Neural cell (in vitro differentiated cells): ENCODE measurements around the gene ATP8B1.

Experiments used
- POLR2AphosphoS5 ChIP-seq: IDR thresholded peaks from 2 replicates; pipeline ENCODE4 v1.6.1; 2012
- RAD21 ChIP-seq: fragments of 450-650 bp; conservative IDR thresholded peaks from 2 replicates; pipeline ENCODE4 v1.6.1; 2014; ENCODE audit warnings: antibody characterized with exemption, mild to moderate bottlenecking, moderate library complexity
- TF ChIP-seq, protein P1 (sequence below): fragments of 450-650 bp; IDR thresholded peaks from 2 replicates; pipeline ENCODE4 v1.5.1; 2014; ENCODE audit warnings: antibody characterized with exemption, mild to moderate bottlenecking, moderate library complexity; ENCODE audit not compliant: poor library complexity, severe bottlenecking
- TF ChIP-seq, protein P2 (sequence below): IDR thresholded peaks from 2 replicates; pipeline ENCODE4 v1.6.1; 2012; ENCODE audit warnings: borderline replicate concordance

DNA sequence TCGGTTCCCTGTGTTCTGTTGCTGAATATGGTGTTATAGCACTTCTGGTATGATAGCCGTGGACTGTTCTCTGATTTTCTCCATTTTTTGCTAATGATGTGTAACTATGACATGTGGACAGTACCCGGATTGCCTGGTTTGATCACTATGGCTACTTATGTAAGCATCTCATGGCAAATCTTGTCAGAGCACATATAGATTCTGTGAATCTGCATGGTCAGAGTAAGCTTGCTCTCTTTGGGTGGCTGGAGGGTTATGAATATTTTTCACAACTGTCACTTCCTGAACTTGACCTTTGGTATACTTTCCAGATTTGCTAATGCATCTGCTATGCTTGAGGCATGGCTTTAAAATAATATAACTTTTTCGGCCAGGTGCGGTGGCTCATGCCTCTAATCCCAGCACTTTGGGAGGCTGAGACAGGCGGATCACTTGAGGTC, 36.8 kb upstream of the ATP8B1 start:
- TF ChIP-seq, protein P1, sequence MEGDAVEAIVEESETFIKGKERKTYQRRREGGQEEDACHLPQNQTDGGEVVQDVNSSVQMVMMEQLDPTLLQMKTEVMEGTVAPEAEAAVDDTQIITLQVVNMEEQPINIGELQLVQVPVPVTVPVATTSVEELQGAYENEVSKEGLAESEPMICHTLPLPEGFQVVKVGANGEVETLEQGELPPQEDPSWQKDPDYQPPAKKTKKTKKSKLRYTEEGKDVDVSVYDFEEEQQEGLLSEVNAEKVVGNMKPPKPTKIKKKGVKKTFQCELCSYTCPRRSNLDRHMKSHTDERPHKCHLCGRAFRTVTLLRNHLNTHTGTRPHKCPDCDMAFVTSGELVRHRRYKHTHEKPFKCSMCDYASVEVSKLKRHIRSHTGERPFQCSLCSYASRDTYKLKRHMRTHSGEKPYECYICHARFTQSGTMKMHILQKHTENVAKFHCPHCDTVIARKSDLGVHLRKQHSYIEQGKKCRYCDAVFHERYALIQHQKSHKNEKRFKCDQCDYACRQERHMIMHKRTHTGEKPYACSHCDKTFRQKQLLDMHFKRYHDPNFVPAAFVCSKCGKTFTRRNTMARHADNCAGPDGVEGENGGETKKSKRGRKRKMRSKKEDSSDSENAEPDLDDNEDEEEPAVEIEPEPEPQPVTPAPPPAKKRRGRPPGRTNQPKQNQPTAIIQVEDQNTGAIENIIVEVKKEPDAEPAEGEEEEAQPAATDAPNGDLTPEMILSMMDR, result no peak
- TF ChIP-seq, protein P2, sequence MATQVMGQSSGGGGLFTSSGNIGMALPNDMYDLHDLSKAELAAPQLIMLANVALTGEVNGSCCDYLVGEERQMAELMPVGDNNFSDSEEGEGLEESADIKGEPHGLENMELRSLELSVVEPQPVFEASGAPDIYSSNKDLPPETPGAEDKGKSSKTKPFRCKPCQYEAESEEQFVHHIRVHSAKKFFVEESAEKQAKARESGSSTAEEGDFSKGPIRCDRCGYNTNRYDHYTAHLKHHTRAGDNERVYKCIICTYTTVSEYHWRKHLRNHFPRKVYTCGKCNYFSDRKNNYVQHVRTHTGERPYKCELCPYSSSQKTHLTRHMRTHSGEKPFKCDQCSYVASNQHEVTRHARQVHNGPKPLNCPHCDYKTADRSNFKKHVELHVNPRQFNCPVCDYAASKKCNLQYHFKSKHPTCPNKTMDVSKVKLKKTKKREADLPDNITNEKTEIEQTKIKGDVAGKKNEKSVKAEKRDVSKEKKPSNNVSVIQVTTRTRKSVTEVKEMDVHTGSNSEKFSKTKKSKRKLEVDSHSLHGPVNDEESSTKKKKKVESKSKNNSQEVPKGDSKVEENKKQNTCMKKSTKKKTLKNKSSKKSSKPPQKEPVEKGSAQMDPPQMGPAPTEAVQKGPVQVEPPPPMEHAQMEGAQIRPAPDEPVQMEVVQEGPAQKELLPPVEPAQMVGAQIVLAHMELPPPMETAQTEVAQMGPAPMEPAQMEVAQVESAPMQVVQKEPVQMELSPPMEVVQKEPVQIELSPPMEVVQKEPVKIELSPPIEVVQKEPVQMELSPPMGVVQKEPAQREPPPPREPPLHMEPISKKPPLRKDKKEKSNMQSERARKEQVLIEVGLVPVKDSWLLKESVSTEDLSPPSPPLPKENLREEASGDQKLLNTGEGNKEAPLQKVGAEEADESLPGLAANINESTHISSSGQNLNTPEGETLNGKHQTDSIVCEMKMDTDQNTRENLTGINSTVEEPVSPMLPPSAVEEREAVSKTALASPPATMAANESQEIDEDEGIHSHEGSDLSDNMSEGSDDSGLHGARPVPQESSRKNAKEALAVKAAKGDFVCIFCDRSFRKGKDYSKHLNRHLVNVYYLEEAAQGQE, result no peak
- TF ChIP-seq POLR2AphosphoS5, result no peak
- TF ChIP-seq RAD21, result no peak
